Right ventricle myocardium inferior (tissue), 1 donor: Measurements from ENCODE around the gene PEPD. TPM values are rescaled to one million over a fixed set of nuclear protein-coding genes. Genes with fewer than 3 reads are reported as not detected.
A peak's percentile ranks its signal among the peaks of the same experiment; 100 is the strongest.

Experiments used
- ATAC-seq: fragments of 200-7000 bp; cut with Tn5 transposase; one replicate; pipeline ENCODE4 v1.9.1; 2020; ENCODE audit warnings: mild to moderate bottlenecking, moderate library complexity
- DNase-seq: peaks from one replicate; pipeline ENCODE4 v3.0.0; 2021; ENCODE audit errors: missing footprints
- intact Hi-C: fragments of 100-400 bp; cut with DNase I; formaldehyde crosslinking; loops from one replicate; pipeline ENCODE4 v1.11.0; 2022
- total RNA-seq: library from RNA; stranded (reverse); fragmentation: NEBNext Ultra II Directional; extraction: Animal tissue kit (Norgen Biotek cat#: 25700); gene quantifications from one replicate; pipeline ENCODE4 v1.2.1, GENCODE V29; 2021
- donor health status: DM: no; HTN: yes; CAD: no; lungs with severe emphysema.

PEPD gene
- total RNA-seq, 1 donor from 2014 or later = 32.1 TPM

DNA sequence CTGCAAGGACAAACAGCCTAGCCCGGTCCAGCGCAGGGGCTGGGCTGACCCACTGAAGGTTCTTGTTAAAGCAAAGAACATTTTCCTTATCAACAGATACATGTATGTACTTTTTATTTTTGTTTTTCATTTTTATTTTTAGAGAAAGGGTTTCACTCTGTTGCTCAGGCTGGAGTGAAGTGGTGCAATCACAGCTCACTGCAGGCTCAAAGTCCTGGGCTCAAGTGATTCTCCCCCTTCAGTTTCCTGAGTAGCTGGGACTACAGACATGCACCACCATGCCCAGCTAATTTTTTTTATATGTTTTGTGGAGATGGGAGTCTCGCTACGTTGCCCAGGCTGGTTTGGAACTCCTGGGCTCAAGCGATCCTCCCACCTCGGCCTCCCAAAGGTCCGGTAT is 100.2 kb downstream of the PEPD start:
- intact Hi-C loops = no loop called here
- no peak for ATAC-seq
- peak; percentile 18 for DNase-seq

- DNase-seq (peak; percentile 25), ATAC-seq (no peak)
- intact Hi-C loops = no loop called here
Observed at GRCh38 chr19:33420821-33421220, 100.8 kb downstream of the PEPD start.

- DNase-seq = no peak
- intact Hi-C loops = loop anchor here (5.0 kb wide), 1 partner anchor 353 kb away; no protein-coding TSS in a partner anchor
- no peak for ATAC-seq
Observed at GRCh38 chr19:33419788-33420130, 101.8 kb downstream of the PEPD start.

GRCh38 chr19:33418871-33419787 is 102.5 kb downstream of the PEPD start:
- no peak for ATAC-seq
- intact Hi-C loops = loop anchor here (5.0 kb wide), 1 partner anchor 353 kb away; no protein-coding TSS in a partner anchor

DNA sequence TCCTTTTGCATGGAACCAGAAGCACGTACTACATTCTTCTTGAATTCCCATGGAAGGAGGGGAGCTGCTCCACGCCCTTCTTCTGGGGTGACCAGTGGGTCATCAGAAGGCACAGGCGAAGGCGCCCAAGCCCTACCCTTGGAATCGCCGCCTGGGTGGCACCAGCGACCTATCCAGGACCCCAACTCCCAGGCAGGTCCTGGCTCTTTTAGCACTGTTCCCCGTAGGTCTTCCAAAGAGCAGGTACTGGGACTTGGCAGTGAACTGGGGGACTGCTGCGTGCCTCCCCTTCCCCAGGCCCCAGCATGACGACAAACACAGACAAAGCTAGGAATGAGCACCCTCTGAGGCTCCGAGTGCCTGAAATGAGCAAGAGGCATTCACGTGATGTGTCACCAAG is 103.1 kb downstream of the PEPD start:
- intact Hi-C loops = loop anchor here (5.0 kb wide), 1 partner anchor 354 kb away; no protein-coding TSS in a partner anchor
- ATAC-seq (no peak), DNase-seq (peak; percentile 62)

More at GRCh38 chr19:33418871-33419787, 102.5 kb downstream of the PEPD start:
- DNase-seq = peak; percentile 51

DNA sequence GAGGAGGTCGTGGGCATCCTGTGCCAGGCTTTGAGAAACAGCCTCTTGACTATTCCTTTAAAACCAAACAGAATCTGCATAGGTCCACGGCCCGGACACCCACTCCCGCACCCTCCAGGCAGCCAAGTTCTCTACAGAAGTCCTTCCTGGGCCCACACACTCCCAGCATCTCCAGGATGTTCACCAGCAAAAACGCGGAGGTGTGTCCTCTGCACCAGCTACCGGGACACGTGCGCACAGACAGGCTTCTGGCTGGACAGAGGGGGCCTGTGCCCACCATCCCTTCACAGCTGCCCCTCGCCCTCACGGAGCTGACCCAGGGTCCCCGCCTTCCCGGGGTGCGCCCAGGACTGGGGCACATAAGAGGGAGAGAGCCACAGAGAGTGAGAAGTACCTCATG is 103.8 kb downstream of the PEPD start:
- intact Hi-C loops = loop anchor here (5.0 kb wide), 1 partner anchor 355 kb away; no protein-coding TSS in a partner anchor
- no peak for ATAC-seq
- peak; percentile 46 for DNase-seq

- DNase-seq (peak; percentile 72), ATAC-seq (peak; percentile 27)
- intact Hi-C loops = loop anchor here (5.0 kb wide), 1 partner anchor 356 kb away; no protein-coding TSS in a partner anchor
Observed at GRCh38 chr19:33416307-33417215, 105.0 kb downstream of the PEPD start.

- intact Hi-C loops = loop anchor here (5.0 kb wide), 1 partner anchor 357 kb away; no protein-coding TSS in a partner anchor
- peak; percentile 65 for DNase-seq
- no peak for ATAC-seq
Observed at GRCh38 chr19:33414667-33415605, 106.7 kb downstream of the PEPD start.

GRCh38 chr19:33413868-33414666 is 107.5 kb downstream of the PEPD start:
- intact Hi-C loops = no loop called here
- ATAC-seq = no peak
- peak; percentile 51 for DNase-seq

DNA sequence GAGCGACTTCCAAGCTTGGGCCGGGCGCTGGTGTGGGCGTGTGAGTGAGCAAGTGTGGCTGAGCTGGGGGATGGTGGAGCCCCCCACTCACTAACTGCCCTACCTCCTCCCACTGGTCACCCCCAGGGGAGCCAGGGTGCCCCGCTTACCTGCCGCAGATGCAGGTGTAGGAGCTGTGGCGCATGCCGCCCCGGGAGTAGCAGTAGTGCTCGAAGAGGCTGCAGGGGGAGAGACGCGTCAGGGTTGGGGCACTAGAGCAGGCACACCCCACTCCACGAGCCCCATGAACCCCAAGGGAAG is 108.2 kb downstream of the PEPD start:
- ATAC-seq = no peak
- peak; percentile 9 for DNase-seq

DNA sequence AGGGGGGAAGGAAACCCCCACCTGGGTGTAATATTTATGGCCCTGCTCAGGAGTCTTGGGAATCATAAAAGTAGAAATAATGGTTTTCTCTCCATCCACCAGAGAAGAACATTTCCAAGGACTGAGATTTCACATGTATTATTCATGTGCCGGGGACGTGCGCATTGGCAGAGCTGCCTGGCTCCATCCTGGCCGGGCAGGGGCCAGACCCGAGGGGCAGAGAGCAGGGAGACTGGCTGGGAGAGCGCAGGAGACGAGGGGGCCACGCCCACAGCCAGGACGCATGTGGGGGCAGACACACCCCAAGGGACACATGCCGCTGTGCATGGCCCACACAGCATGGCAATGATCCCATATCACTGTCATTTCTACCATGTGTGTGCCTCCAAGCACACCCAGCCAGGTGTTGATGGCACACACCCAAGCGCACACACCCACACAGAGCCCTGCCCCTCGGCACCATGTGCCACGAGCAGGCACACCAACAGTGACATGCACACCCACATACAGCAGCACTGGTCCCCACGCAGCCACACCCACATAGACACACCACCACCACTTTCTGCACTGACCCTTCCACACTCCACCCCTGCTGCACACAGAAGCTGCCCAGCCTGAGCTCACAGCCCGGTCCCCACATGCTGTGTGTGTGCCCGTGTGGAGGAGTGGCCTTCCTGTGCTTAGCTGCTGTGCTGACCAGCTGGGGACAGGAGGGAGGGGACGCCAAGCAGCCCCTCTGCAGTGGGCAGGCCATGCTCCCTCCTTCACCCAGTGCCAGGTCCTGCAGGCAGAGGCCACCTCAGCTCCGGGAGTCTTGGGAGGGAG is 108.8 kb downstream of the PEPD start:
- intact Hi-C loops = no loop called here
- no peak for ATAC-seq
- peak; percentile 50 for DNase-seq

More for the DNA sequence above, 108.2 kb downstream of the PEPD start:
- intact Hi-C loops = no loop called here

- ATAC-seq (no peak), DNase-seq (peak; percentile 69)
- intact Hi-C loops = no loop called here
Observed at GRCh38 chr19:33411621-33412180, 109.9 kb downstream of the PEPD start.

- no peak for ATAC-seq
- intact Hi-C loops = no loop called here
- DNase-seq = peak; percentile 57
Observed at GRCh38 chr19:33410915-33411401, 110.6 kb downstream of the PEPD start.

DNA sequence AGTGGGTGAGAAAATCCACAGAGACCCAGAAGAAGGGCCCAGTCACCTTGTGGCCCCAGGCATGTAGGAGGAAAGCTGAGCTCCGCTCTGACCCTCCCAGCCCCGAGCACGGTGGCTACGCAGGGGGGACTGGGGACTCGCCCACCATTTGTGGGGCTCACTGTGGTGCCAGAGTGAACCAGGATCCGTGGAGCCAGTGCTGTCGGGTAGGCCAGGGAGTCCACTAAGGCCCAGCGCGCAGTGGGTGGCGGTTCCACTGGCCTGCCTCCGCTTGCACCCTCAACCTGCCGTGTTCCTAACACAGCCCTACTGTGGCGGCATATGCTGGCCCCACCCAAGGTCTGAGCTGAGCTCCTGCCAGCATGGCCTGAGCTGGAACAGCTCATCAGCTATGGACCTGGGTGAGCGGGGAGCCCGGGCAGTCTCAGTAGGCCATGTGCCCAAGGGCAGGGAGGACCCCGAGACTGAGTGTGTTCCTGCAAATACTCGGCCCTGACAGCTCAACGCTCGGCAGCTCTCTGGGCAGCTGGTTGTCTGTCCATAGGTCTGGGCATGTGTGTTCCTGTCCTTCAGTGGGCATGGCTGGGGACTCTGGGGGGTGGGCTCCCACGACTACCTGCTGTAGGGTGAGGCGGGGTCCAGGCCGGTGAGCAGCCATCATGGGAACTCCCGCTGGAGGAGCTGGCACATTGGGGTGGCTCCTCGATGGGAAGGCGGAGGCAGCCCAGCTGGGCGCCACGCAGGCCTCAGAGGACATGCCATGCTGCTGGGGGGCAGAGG is 111.5 kb downstream of the PEPD start:
- DNase-seq (peak; percentile 49), ATAC-seq (no peak)
- intact Hi-C loops = loop anchor here (5.0 to 10.0 kb wide), 2 partner anchors 108 to 265 kb away; partner anchors contain the start of gene CEBPA
